Astrocyte (in vitro differentiated cells and primary cell): Measurements from ENCODE around the gene FLACC1.

Experiments
- CTCF ChIP-seq: IDR thresholded peaks from 2 replicates; pipeline ENCODE4 v1.5.1; 2011; ENCODE audit warnings: low read depth, mild to moderate bottlenecking, inconsistent platforms, low read length, moderate library complexity; ENCODE audit not compliant: insufficient read depth
- EZH2 ChIP-seq: IDR thresholded peaks from 2 replicates; pipeline ENCODE4 v1.6.1; 2012; ENCODE audit warnings: mild to moderate bottlenecking, low read length, inconsistent platforms; ENCODE audit not compliant: insufficient read depth

- TF ChIP-seq CTCF, result no peak
- no peak for TF ChIP-seq EZH2
Observed at GRCh38 chr2:201264472-201265173, 92.5 kb downstream of the FLACC1 start.
